ENCODE measurements around the gene WDR75. TPM values are rescaled to one million over a fixed set of nuclear protein-coding genes. Genes with fewer than 3 reads are reported as not detected.

Gene WDR75
- total RNA-seq (ENCODE audit: unreplicated experiment): 33.0 TPM
- long read RNA-seq, transcript WDR75-201 (21 exons, 2,701 nt): major isoform, 12 of 18 reads
- long read RNA-seq, partial matches to known transcripts: 6 of 18 reads
- long read RNA-seq, other reads (novel, unspliced or antisense): 0 of 18 reads

DNA sequence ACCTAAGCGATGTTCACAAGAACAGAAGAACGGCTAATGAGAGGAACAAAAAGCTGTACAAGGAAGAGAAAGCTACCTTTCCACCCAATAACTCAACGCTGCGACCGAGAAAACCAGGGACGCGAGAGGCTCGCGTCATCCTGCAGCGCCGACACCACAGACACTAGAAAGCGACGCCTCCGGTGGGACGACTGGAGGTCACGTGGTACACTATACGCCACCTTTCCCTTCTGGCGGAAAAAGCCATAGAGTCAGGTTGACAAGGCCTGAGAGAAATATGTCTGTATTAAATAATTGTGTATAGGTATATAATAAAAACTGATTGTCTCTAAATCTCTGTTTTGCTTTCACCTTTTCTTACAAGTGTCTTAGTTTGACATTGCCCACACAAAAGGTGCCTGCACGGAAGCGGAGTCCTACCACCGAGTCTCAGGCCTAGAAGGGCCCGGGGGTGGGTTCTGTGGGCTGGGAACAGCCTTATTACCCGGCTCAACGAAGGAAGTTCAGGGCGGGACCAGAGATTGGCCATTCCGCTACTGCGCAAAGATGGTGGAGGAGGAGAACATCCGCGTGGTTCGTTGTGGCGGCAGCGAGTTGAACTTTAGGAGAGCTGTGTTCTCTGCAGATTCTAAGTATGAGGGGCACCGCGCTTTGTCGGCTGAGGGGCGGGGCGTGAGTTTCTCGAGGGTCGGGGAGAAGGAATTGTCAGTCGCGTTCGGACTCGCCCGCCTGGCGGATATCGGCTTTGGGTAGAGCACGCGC, at the start of gene WDR75:
TSS of gene WDR75 (plus strand) at position 528 of the 762 bp plus-strand sequence. CDS start at position 547, 19 bp downstream.
- H3K4me3 Mint-ChIP-seq (ENCODE audit: unreplicated experiment): peak within 1 kb of the TSS; percentile 99
- peak; percentile 86 for DNase-seq (ENCODE audit: low spot score)
- peaks cover 14% of the 10 kb centered on the region for H3K4me1 Mint-ChIP-seq (ENCODE audit: unreplicated experiment)
- H3K9me3 Mint-ChIP-seq (ENCODE audit: unreplicated experiment): no peaks in the 10 kb centered on the region
- H3K27me3 Mint-ChIP-seq (ENCODE audit: unreplicated experiment): peaks cover 1% of the 10 kb centered on the region
- TF ChIP-seq, protein P1, sequence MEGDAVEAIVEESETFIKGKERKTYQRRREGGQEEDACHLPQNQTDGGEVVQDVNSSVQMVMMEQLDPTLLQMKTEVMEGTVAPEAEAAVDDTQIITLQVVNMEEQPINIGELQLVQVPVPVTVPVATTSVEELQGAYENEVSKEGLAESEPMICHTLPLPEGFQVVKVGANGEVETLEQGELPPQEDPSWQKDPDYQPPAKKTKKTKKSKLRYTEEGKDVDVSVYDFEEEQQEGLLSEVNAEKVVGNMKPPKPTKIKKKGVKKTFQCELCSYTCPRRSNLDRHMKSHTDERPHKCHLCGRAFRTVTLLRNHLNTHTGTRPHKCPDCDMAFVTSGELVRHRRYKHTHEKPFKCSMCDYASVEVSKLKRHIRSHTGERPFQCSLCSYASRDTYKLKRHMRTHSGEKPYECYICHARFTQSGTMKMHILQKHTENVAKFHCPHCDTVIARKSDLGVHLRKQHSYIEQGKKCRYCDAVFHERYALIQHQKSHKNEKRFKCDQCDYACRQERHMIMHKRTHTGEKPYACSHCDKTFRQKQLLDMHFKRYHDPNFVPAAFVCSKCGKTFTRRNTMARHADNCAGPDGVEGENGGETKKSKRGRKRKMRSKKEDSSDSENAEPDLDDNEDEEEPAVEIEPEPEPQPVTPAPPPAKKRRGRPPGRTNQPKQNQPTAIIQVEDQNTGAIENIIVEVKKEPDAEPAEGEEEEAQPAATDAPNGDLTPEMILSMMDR (IDR thresholded peaks at IDR 0.05; ENCODE audit: unreplicated experiment): no peak
- peak within 1 kb of the TSS; percentile 98 for H3K27ac Mint-ChIP-seq (ENCODE audit: unreplicated experiment)
- H3K36me3 Mint-ChIP-seq (ENCODE audit: low read depth, unreplicated experiment): no peaks in the 10 kb centered on the region

DNA sequence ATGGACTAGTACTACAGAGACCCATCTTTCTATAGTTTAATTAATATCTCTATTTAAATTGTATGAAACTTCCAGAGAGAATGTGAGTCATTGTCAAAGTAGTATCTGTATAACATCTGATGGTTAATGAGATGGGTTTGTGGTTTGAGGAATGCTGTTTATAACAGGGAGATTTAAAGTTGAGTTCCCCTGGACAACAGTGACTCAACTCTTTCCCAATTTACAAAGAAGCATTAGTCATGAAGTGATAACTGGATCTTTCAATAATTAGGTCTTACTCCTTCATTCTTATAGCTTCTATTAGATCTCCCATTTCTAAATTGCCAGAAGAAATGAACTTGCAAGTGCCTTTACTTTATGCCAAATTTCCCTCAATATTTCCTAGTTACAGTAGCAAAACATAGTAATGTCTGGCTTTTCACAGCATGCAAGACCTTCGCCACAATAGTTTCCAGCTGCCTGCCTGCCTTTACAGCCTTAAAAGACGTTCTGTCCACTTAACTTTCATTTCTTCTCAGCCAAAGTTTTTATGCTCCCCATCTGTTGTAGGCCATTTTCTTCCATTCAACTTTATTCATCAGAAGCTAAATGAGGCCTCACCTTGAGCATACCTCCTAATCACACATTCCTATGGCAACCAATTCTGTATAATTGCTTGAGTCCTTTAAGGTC, 47.7 kb upstream of the WDR75 start:
- DNase-seq (ENCODE audit: low spot score): no peak

DNA sequence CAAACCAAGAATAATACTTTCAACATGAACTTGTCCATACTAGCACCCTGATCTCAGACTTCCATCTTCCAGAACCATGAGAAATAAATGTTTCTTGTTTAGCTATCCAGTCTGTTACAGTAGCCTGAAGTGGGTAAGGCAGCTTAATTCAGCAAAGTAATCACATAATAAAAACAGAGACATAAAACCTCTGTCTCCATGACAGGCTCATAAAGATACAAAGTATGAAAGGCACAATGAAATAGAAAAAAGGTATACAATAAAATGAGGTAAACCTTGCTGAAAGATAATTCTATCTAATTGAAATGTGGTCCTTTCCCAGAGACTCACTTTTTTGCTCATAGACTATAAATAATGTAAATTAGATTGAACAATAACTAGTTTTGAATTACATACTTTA, 46.7 kb upstream of the WDR75 start:
- H3K9me3 Mint-ChIP-seq (ENCODE audit: unreplicated experiment): no peaks in the 10 kb centered on the region
- no peaks in the 10 kb centered on the region for H3K4me1 Mint-ChIP-seq (ENCODE audit: unreplicated experiment)
- no peaks in the 10 kb centered on the region for H3K27me3 Mint-ChIP-seq (ENCODE audit: unreplicated experiment)
- H3K36me3 Mint-ChIP-seq (ENCODE audit: low read depth, unreplicated experiment): no peaks in the 10 kb centered on the region
- H3K4me3 Mint-ChIP-seq (ENCODE audit: unreplicated experiment): no peak overlapping the region
- TF ChIP-seq, protein P1 (IDR thresholded peaks at IDR 0.05; ENCODE audit: unreplicated experiment): no peak
- no peak overlapping the region for H3K27ac Mint-ChIP-seq (ENCODE audit: unreplicated experiment)
- no peak for DNase-seq (ENCODE audit: low spot score)

More for the DNA sequence above, 47.7 kb upstream of the WDR75 start:
- Mint-ChIP-seq H3K9me3 (ENCODE audit: unreplicated experiment) (no peaks in the 10 kb centered on the region), H3K27me3 (ENCODE audit: unreplicated experiment) (no peaks in the 10 kb centered on the region), H3K4me1 (ENCODE audit: unreplicated experiment) (no peaks in the 10 kb centered on the region), H3K4me3 (ENCODE audit: unreplicated experiment) (no peak overlapping the region), H3K27ac (ENCODE audit: unreplicated experiment) (no peak overlapping the region), H3K36me3 (ENCODE audit: low read depth, unreplicated experiment) (no peaks in the 10 kb centered on the region)
- TF ChIP-seq, protein P1 (IDR thresholded peaks at IDR 0.05; ENCODE audit: unreplicated experiment): no peak

DNA sequence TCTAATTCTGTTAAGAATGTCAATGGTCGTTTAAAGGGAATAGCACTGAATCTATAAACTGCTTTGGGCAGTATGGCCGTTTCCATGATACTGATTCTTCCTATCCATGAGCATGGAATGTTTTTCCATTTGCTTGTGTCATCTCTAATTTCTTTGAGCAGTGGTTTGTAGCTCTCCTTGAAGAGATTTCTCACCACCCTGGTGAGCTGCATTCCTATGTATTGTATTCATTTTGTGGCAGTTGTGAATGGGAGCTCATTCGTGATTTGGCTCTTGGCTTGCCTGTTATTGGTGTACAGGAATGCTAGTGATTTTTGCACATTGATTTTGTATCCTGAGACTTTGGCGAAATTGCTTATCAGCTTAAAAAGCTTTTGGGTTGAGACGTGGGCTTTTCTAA, 38.3 kb upstream of the WDR75 start:
- no peak overlapping the region for H3K27ac Mint-ChIP-seq (ENCODE audit: unreplicated experiment)
- DNase-seq (ENCODE audit: low spot score): no peak
- peaks cover 7% of the 10 kb centered on the region for H3K4me1 Mint-ChIP-seq (ENCODE audit: unreplicated experiment)
- no peak overlapping the region for H3K4me3 Mint-ChIP-seq (ENCODE audit: unreplicated experiment)
- no peaks in the 10 kb centered on the region for H3K36me3 Mint-ChIP-seq (ENCODE audit: low read depth, unreplicated experiment)
- H3K9me3 Mint-ChIP-seq (ENCODE audit: unreplicated experiment): no peaks in the 10 kb centered on the region
- H3K27me3 Mint-ChIP-seq (ENCODE audit: unreplicated experiment): no peaks in the 10 kb centered on the region
- TF ChIP-seq, protein P1 (IDR thresholded peaks at IDR 0.05; ENCODE audit: unreplicated experiment): no peak
